HepG2 (cell line): ENCODE results near the gene CACNA1I. TPM values are rescaled to one million over a fixed set of nuclear protein-coding genes. Genes with fewer than 3 reads are reported as not detected.

Experiments
- ARNT2 ChIP-seq: sonication (generic); formaldehyde crosslinking; IDR thresholded peaks from 2 replicates; pipeline ENCODE4 v1.8.0; 2022; ENCODE audit warnings: mild to moderate bottlenecking, low read depth, missing genetic modification reagents, moderate library complexity
- ATF4 ChIP-seq, 2 experiments: fragments of 450-650 bp in 1 of 2; sonication (generic) in 1 of 2; formaldehyde crosslinking; IDR thresholded peaks; 2 replicates each; pipeline versions ENCODE4 v1.5.0 to v1.8.0; 2020 to 2022; ENCODE audit warnings: mild to moderate bottlenecking in 1 of 2, missing genetic modification reagents in 1 of 2
- ELK4 ChIP-seq: sonication (generic); formaldehyde crosslinking; IDR thresholded peaks from 2 replicates; pipeline ENCODE4 v1.9.0; 2021; ENCODE audit warnings: missing genetic modification reagents, borderline replicate concordance
- FOXC1 ChIP-seq: sonication (generic); formaldehyde crosslinking; IDR thresholded peaks from 2 replicates; pipeline ENCODE4 v1.8.0; 2022; ENCODE audit warnings: mild to moderate bottlenecking, missing genetic modification reagents, borderline replicate concordance
- HDAC6 ChIP-seq: fragments of 200-600 bp; sonication (generic); IDR thresholded peaks from 2 replicates; pipeline ENCODE4 v1.7.0; 2017; ENCODE audit warnings: mild to moderate bottlenecking, antibody characterized with exemption, low read length, low read depth
- KLF12 ChIP-seq: sonication (generic); formaldehyde crosslinking; IDR thresholded peaks from 2 replicates; pipeline ENCODE4 v1.4.0; 2020; ENCODE audit warnings: missing genetic modification reagents, borderline replicate concordance
- MTF1 ChIP-seq: sonication (generic); formaldehyde crosslinking; IDR thresholded peaks from 2 replicates; pipeline ENCODE4 v1.5.0; 2020; ENCODE audit warnings: missing genetic modification reagents
- NFKB2 ChIP-seq: sonication (generic); formaldehyde crosslinking; IDR thresholded peaks from 2 replicates; pipeline ENCODE4 v1.4.0; 2020; ENCODE audit warnings: missing genetic modification reagents, borderline replicate concordance
- PAF1 ChIP-seq: IDR thresholded peaks from 2 replicates; pipeline ENCODE4 v1.6.1; 2016; ENCODE audit warnings: missing genetic modification reagents, missing compliant biosample characterization
- RBM22 ChIP-seq: fragments of 200-400 bp; formaldehyde crosslinking; optimal IDR thresholded peaks from 2 replicates; pipeline ENCODE3; 2017; ENCODE audit warnings: mild to moderate bottlenecking, low read length, moderate library complexity
- RFXAP ChIP-seq: sonication (generic); formaldehyde crosslinking; IDR thresholded peaks from 2 replicates; pipeline ENCODE4 v1.4.0; 2020; ENCODE audit warnings: missing genetic modification reagents, borderline replicate concordance
- SMAD3 ChIP-seq: sonication (generic); formaldehyde crosslinking; IDR thresholded peaks from 2 replicates; pipeline ENCODE4 v1.4.0; 2020; ENCODE audit warnings: missing genetic modification reagents
- SOX13 ChIP-seq, 3 experiments: fragments of 450-650 bp in 1 of 3; sonication (generic) in 1 of 3; formaldehyde crosslinking in 1 of 3; IDR thresholded peaks in 2 of 3; conservative IDR thresholded peaks in 1 of 3; 2 replicates each; pipeline versions ENCODE4 v1.5.0 to v1.6.1; 2016 to 2020; ENCODE audit warnings: antibody characterized with exemption in 1 of 3, mild to moderate bottlenecking in 1 of 3, missing compliant biosample characterization in 1 of 3, missing genetic modification reagents in 1 of 3, moderate library complexity in 1 of 3
- THRA ChIP-seq: sonication (generic); formaldehyde crosslinking; IDR thresholded peaks from 2 replicates; pipeline ENCODE4 v1.4.0; 2020; ENCODE audit warnings: missing genetic modification reagents, borderline replicate concordance
- YY1 ChIP-seq: IDR thresholded peaks from 2 replicates; pipeline ENCODE4 v1.6.1; 2011; ENCODE audit warnings: low read length, low read depth, moderate library complexity, mild to moderate bottlenecking; ENCODE audit not compliant: insufficient read depth, insufficient replicate concordance
- ZBTB7B ChIP-seq: sonication (generic); formaldehyde crosslinking; IDR thresholded peaks from 2 replicates; pipeline ENCODE4 v1.4.0; 2020; ENCODE audit warnings: missing genetic modification reagents
- ZC3H4 ChIP-seq: sonication (generic); formaldehyde crosslinking; IDR thresholded peaks from 2 replicates; pipeline ENCODE4 v1.4.0; 2020; ENCODE audit warnings: missing genetic modification reagents, borderline replicate concordance
- ZFX ChIP-seq: sonication (generic); formaldehyde crosslinking; IDR thresholded peaks from 2 replicates; pipeline ENCODE4 v1.4.0; 2020; ENCODE audit warnings: mild to moderate bottlenecking, low read depth, missing genetic modification reagents, moderate library complexity
- ZNF235 ChIP-seq: sonication (generic); formaldehyde crosslinking; IDR thresholded peaks from 2 replicates; pipeline ENCODE4 v1.8.1; 2023; ENCODE audit warnings: mild to moderate bottlenecking, missing genetic modification reagents, borderline replicate concordance
- ZNF530 ChIP-seq: sonication (generic); formaldehyde crosslinking; IDR thresholded peaks from 2 replicates; pipeline ENCODE4 v1.5.0; 2020; ENCODE audit warnings: low read depth, mild to moderate bottlenecking, missing genetic modification reagents
- ZNF687 ChIP-seq: sonication (generic); formaldehyde crosslinking; IDR thresholded peaks from 2 replicates; pipeline ENCODE4 v1.5.1; 2020; ENCODE audit warnings: mild to moderate bottlenecking, missing genetic modification reagents, moderate library complexity
- ZNF878 ChIP-seq: sonication (generic); formaldehyde crosslinking; IDR thresholded peaks from 2 replicates; pipeline ENCODE4 v1.8.1; 2023; ENCODE audit warnings: mild to moderate bottlenecking, missing genetic modification reagents, moderate library complexity
- polyA plus RNA-seq, 8 experiments: library from polyadenylated mRNA; depleted of rRNA in 3 of 8; stranded (reverse) in 7 of 8; unstranded in 1 of 8; fragments of >200 nt; fragmentation: Illumina TruSeq in 4 of 8; extraction: Trizol in 4 of 8; gene quantifications; 2 replicates each; pipeline versions ENCODE4 v1.2.1 to v1.2.3, GENCODE V29; 2011 to 2016; ENCODE audit warnings: low read depth in 4 of 8, missing spikeins in 1 of 8, mixed read lengths in 1 of 8; ENCODE audit not compliant: insufficient read depth in 1 of 8
- total RNA-seq, 5 experiments: library from RNA; depleted of rRNA; stranded (reverse); fragments of >200 nt; fragmentation: Illumina TruSeq; extraction: Trizol; gene quantifications; 2 replicates each; pipeline ENCODE4 v1.2.3, GENCODE V29; 2016; ENCODE audit warnings: low read depth in 1 of 5

CACNA1I gene
- total and polyA plus RNA-seq, 2 of the 13 experiments (the other 11 are each of a cell fraction or from before 2014, with no cell fraction given), result not detected

- TF ChIP-seq ZNF687 (peak; percentile 43), FOXC1 (CRISPR knock-in tag) (0 out of 2 replicates have a peak, but pooled peaks have one; percentile 42), ZBTB7B (CRISPR knock-in tag) (no peak), RBM22 (peak; percentile 62), RFXAP (CRISPR knock-in tag) (no peak), ELK4 (CRISPR knock-in tag) (no peak), ZFX (CRISPR knock-in tag) (no peak), HDAC6 (no peak), ZNF235 (no peak), KLF12 (no peak), ZNF530 (CRISPR knock-in tag) (no peak), ATF4 (CRISPR knock-in tag; IDR thresholded peaks at IDR 0.05) (no peak), MTF1 (CRISPR knock-in tag) (no peak), ARNT2 (CRISPR knock-in tag) (peak; percentile 49; the same call in 1 of the 2 replicates), ZC3H4 (CRISPR knock-in tag) (no peak), NFKB2 (CRISPR knock-in tag) (peak; percentile 31; the same call in 1 of the 2 replicates), SOX13 (IDR thresholded peaks at IDR 0.05) (no peak), SOX13 (CRISPR knock-in tag; conservative IDR thresholded peaks at IDR 0.05 in 1 of 2, IDR thresholded peaks at IDR 0.05 in 1 of 2) (no peak), PAF1 (peak; percentile 64), ZNF878 (CRISPR knock-in tag) (no peak), SMAD3 (no peak), YY1 (no peak), THRA (CRISPR knock-in tag) (no peak)
These were observed 46.3 kb upstream of the CACNA1I start (continued) for GRCh38 chr22:39524089-39524752.
